Activated naive CD4-positive, alpha-beta T cell treated with anti-CD3 and anti-CD28 coated beads, Interleukin-2, amount 10 ng/mL, durations not matched to agents 7 days and 5 days (primary cell): Measurements from ENCODE around the gene METRNL.

Source experiments
- CTCF ChIA-PET: fragments of 350-600 bp; sonication (Branson Sonifier 250); formaldehyde crosslinking; loops from one replicate; lab custom pipeline; 2021; ENCODE audit warnings: antibody characterized with exemption; lab: Charles Lee
- DNase-seq: peaks from one replicate; pipeline ENCODE4 v3.0.0-alpha.2; 2020
- H3K27ac Mint-ChIP-seq: one replicate; pipeline ENCODE4 v1.8.0; 2021; ENCODE audit warnings: mild to moderate bottlenecking, moderate library complexity, mixed read lengths
- H3K27me3 Mint-ChIP-seq: one replicate; pipeline ENCODE4 v1.8.0; 2021; ENCODE audit warnings: mild to moderate bottlenecking, mixed read lengths
- H3K36me3 Mint-ChIP-seq: one replicate; pipeline ENCODE4 v1.8.0; 2021; ENCODE audit warnings: mixed read lengths
- H3K4me1 Mint-ChIP-seq: one replicate; pipeline ENCODE4 v1.8.0; 2021; ENCODE audit warnings: mixed read lengths
- H3K4me3 Mint-ChIP-seq: one replicate; pipeline ENCODE4 v1.8.0; 2021; ENCODE audit warnings: mild to moderate bottlenecking, moderate library complexity, mixed read lengths
- H3K9me3 Mint-ChIP-seq: one replicate; pipeline ENCODE4 v1.8.0; 2021; ENCODE audit warnings: mixed read lengths

Gene METRNL

DNA sequence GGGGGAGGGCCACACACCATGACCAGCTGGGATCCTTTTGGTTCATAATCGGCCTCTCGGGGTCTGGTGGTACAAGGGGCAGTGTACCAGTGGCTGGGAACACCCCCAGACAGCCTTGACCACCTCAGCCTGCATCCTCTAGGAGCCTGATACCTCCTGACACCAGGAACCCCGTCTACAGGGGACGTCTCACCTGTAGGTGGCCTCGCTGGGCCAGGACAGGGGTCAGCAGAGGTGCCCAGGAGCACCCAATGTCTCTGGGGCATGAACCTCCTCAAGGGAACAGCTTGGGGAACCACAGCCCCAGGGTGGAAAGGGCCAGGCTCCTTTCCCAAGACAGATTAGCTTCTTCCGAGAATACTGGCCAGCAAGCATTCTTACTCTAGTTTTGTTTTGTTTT lies 2.5 kb upstream of the METRNL start:
- Mint-ChIP-seq H3K27ac (no peak overlapping the region), H3K27me3 (peaks cover 57% of the 10 kb centered on the region), H3K4me3 (no peak overlapping the region), H3K36me3 (no peaks in the 10 kb centered on the region), H3K4me1 (peaks cover 4% of the 10 kb centered on the region), H3K9me3 (no peaks in the 10 kb centered on the region)
- no peak for DNase-seq
- CTCF ChIA-PET: interaction anchor here (0.8 kb wide), 1 partner anchor 126 kb away, joined by 3 read pairs; no protein-coding TSS in a partner anchor

DNA sequence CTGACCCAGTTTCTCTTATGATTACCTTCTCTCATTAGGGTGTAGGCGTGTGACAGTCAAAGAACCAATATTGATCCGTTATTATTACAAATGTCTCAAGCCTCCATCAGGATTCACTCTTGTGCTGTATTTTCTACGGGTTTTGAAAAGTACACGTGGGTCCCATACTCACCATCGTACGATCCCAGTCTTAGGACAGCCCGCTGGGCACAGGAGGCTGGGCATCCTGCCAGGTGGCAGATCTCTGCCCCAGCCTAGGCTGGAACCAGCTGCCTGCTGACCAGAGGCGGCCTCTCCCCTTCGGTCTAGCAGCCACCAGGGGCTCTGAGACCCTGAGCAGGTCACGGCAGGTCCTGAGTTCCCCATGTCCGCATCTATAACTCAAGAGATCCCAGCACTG lies 2.0 kb upstream of the METRNL start:
- Mint-ChIP-seq H3K36me3 (no peaks in the 10 kb centered on the region), H3K27me3 (peaks cover 62% of the 10 kb centered on the region), H3K9me3 (no peaks in the 10 kb centered on the region), H3K4me1 (peaks cover 5% of the 10 kb centered on the region), H3K4me3 (no peak overlapping the region), H3K27ac (no peak overlapping the region)
- no peak for DNase-seq
- CTCF ChIA-PET: no interaction called here

DNA sequence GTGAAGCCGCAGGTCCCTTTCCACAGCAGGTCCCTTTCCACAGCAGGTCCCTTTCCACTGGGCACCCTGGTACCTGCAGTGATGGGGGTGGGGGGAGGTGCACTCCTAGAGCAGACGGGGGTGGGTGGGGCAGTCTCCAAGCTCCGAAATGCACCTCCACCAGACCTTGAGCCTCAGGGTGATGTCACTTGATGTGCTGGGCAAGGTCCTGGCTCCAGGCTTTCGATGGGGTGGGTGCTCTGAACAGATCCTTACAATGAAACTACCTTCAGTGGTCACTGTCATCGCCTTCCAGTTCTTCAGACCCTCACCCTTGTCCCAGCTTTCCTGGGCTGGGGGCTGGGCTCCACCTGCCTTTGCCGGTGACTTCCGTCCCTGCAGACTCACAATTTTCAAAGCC lies 1.5 kb upstream of the METRNL start:
- peak overlapping the region; percentile 37 for H3K4me3 Mint-ChIP-seq
- no peak overlapping the region for H3K27ac Mint-ChIP-seq
- CTCF ChIA-PET: no interaction called here
- H3K9me3 Mint-ChIP-seq: no peaks in the 10 kb centered on the region
- no peaks in the 10 kb centered on the region for H3K36me3 Mint-ChIP-seq
- peaks cover 66% of the 10 kb centered on the region for H3K27me3 Mint-ChIP-seq
- DNase-seq: no peak
- H3K4me1 Mint-ChIP-seq: peaks cover 9% of the 10 kb centered on the region

DNA sequence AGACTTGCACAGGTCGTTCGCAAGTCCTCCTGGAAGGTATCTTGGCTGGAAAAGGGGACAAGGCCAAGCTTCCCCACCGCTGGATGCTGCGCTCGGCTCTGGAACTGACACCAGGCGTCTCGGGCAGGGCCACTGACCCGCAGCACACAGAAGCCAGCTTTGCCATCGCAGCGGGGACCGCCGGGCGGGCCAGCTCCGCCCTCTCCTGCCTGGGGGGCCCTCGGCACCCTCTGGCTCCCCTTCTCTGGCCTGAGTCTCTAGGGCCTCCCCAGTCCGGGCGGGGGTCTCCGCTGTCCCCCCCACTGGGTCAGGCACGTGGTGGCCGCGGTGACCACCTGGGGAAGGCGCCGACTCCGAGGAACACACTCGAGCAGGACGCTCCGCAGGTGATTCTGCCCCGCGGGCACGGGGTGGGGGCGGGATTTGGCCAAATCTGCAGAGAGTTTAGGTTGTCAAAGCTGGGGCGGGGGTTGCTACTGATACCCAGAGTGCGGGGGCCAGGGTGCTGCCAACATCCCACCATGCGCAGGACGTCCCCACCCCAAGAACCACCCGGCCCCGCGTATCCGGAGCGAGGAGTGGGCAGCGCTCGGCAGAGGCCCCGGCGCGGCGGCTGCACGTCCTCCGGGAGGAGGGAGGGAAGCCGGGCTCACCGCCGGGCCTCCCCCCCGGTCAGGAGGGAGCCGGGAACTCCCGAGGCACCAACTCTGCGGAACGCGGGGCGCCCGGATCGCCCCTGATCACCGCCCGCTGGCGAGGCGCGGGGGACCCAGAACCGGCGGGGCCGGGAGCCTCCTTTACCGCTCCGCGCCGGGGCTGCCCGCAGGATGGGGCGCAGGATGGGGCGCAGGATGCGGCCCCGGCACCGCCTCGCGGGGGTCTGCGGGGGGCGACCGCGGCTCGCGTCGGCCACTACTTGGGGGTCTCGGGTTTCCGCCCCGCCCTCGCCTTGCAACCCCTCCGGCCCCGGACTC lies 744 bp upstream of the METRNL start:
- no peaks in the 10 kb centered on the region for H3K36me3 Mint-ChIP-seq
- CTCF ChIA-PET: no interaction called here
- DNase-seq: peak; percentile 43
- no peaks in the 10 kb centered on the region for H3K9me3 Mint-ChIP-seq
- H3K4me3 Mint-ChIP-seq: peak overlapping the region; percentile 59
- H3K27ac Mint-ChIP-seq: no peak overlapping the region
- peaks cover 68% of the 10 kb centered on the region for H3K27me3 Mint-ChIP-seq
- H3K4me1 Mint-ChIP-seq: peaks cover 12% of the 10 kb centered on the region

DNA sequence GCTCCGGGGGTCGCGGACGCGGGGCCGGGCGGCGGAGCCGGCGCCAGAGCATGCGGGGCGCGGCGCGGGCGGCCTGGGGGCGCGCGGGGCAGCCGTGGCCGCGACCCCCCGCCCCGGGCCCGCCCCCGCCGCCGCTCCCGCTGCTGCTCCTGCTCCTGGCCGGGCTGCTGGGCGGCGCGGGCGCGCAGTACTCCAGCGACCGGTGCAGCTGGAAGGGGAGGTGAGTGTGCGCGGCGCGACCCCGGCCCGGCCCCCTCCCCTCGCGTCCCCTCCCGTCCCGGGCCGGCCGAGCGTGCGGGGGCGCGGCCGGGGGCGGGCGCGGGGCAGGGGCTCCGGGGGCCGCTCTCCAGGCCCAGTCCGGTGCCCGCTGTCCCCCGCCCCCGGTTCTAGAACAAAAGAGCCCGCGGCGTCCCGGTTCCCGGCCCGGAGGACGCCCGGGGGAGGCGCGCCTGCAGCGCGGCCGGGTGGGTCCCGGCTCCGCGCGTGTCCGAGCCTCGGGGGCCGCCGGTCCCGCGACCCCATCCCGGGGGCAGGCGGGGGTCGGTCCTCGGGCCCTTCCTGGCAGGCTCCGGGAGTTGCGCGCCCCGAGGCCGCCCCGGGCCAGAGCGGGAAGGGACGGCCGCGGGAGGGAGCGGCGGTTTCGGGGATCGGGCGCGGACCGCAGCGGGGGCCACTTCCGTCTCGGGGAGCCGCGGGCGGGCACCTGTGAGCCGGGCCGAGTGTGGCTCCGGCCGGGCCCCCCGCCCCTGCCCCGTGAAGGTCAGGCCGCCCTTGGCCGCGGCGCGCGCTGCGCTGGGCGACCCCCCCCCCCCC lies 563 bp downstream of the METRNL start:
- no peak overlapping the region for H3K27ac Mint-ChIP-seq
- no peak overlapping the region for H3K4me3 Mint-ChIP-seq
- no peak for DNase-seq
- CTCF ChIA-PET: interaction anchor here (0.6 kb wide), 1 partner anchor 46 kb away, joined by 3 read pairs; no protein-coding TSS in a partner anchor
- no peaks in the 10 kb centered on the region for H3K36me3 Mint-ChIP-seq
- H3K4me1 Mint-ChIP-seq: peaks cover 20% of the 10 kb centered on the region
- H3K9me3 Mint-ChIP-seq: no peaks in the 10 kb centered on the region
- peaks cover 74% of the 10 kb centered on the region for H3K27me3 Mint-ChIP-seq

DNA sequence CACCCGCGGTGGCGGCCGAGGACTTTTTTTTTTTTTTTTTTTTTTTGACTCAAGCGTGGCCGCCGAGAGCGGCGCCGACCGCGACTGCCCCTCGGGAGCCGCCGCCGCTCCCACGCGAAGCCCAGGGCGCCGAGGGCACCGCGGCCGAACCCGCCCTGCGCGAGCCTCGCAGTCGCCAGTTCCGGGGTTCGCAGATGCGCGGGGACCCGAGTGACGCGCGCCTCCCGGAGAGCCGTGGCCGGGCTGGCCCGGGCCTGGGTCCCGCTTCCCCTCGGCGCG lies 1.1 kb downstream of the METRNL start:
- peaks cover 20% of the 10 kb centered on the region for H3K4me1 Mint-ChIP-seq
- no peak overlapping the region for H3K27ac Mint-ChIP-seq
- peaks cover 79% of the 10 kb centered on the region for H3K27me3 Mint-ChIP-seq
- CTCF ChIA-PET: no interaction called here
- no peak overlapping the region for H3K4me3 Mint-ChIP-seq
- DNase-seq: no peak
- H3K36me3 Mint-ChIP-seq: no peaks in the 10 kb centered on the region
- no peaks in the 10 kb centered on the region for H3K9me3 Mint-ChIP-seq

DNA sequence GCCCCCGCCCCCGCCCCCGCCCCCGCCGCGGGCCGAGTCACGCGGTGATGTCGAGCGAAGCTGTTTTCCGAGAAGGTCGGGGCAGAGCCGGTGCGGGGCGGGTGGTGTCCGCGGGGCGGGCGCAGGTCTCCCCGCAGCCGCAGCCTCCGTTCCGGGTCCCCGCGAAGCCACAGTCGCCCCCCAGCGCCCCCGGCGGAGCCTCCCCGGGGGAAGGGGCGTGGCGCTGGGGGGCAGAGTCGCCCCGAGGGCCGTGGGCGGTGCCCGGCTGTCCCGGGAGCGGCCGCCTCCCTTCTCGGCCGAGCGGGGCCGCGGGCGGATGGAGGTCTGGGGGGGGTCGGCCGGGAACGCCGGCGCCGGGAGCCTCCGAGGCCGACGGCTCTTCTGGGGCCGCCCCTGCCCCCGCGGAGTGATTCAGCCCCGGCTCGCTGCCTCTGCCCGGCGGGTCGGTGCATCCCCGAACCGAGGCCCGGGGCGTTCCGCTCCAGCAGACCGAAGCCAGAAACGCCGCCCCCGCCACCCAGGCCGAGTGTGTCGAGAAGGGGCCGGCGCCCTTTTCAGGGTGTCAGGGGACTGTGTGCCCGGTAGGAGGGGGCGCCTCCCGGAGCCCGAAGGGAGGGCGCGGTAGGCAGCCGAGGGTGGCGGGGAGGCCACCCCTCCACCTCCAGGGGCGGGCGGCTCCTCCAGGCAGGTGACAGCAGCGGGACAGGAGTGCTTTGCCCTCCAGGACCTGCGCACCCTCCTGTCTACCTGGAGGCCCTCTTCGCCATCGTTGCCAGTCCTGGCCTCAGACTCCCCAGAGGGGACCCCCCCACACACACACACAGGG lies 1.7 kb downstream of the METRNL start:
- Mint-ChIP-seq H3K9me3 (no peaks in the 10 kb centered on the region), H3K27me3 (peaks cover 77% of the 10 kb centered on the region), H3K27ac (no peak overlapping the region), H3K4me1 (peaks cover 20% of the 10 kb centered on the region), H3K36me3 (no peaks in the 10 kb centered on the region), H3K4me3 (peak overlapping the region; percentile 49)
- CTCF ChIA-PET: no interaction called here
- DNase-seq: peak; percentile 54

DNA sequence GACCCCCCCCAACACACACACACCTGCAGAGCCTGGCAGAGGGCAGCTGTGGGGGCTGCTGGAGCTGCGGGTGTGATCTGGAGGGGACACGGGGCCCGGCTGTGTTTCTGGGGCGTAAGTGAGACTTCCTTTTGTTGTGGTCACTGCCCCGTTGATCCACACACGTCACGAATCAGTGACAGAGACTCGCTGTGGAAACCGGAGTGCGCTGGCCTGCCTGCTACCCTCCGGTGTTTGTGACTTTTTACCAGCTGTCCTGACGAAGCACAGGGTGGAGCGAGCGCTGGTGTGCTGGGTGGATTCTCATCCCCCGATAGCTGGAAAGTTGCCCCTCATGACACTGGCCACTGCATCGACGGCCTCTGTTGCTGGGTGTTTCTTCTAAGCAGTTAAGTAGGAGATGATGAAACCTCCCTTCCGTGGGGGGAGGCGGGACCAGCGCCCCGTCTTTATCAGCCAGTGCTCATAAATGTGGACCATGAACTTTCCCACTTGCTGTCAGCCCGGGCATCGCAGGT lies 2.3 kb downstream of the METRNL start:
- Mint-ChIP-seq H3K4me1 (peaks cover 20% of the 10 kb centered on the region), H3K27me3 (peaks cover 70% of the 10 kb centered on the region), H3K4me3 (peak overlapping the region; percentile 49), H3K27ac (no peak overlapping the region), H3K9me3 (no peaks in the 10 kb centered on the region), H3K36me3 (no peaks in the 10 kb centered on the region)
- CTCF ChIA-PET: no interaction called here
- DNase-seq: no peak

DNA sequence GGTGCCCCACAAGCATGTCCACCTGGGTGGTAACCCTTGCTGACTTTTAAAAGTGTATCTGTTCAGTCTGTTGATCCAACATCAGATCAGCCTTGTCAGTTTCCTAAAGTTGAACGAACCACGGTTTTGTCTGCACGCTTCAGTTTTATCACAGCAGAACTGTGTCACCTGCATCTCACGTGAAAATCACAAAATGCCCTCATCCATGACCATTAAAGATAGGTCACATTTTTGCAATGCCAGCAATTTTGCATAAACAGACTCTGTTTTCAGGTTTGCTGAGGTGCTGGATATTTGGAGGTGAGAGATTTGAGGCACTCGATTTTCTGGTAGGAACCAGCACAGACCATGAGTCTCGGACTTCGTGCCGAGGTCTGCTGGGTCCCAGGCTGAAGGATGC lies 3.0 kb downstream of the METRNL start:
- CTCF ChIA-PET: no interaction called here
- Mint-ChIP-seq H3K36me3 (no peaks in the 10 kb centered on the region), H3K4me3 (peak overlapping the region; percentile 49), H3K27me3 (peaks cover 64% of the 10 kb centered on the region), H3K4me1 (peaks cover 20% of the 10 kb centered on the region), H3K9me3 (no peaks in the 10 kb centered on the region), H3K27ac (no peak overlapping the region)
- no peak for DNase-seq

DNA sequence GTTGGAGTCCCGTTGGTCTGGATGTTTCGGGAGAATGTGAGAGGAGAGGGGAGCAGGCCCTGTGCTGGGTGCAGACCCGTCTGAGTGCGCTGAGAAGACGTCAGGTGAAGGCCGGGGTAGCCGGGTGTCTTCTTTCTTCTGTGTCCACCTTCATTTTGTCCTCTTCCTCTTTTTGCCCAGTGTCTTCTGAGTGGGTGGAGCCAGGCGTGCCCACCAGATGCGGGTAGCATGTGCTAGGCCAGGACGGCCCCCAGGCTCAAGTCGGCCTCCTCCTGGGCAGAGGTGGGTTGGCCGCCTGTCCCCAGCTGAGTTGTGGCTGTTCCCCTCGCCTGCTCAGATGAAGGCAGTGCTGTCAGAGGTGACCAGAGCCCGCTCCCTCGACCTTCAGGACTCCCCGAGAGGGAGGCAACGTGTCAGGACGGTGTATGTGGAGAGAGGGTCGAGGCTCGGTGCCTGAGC lies 3.5 kb downstream of the METRNL start:
- Mint-ChIP-seq H3K27ac (no peak overlapping the region), H3K4me1 (peaks cover 20% of the 10 kb centered on the region), H3K9me3 (no peaks in the 10 kb centered on the region), H3K27me3 (peaks cover 59% of the 10 kb centered on the region), H3K4me3 (peak overlapping the region; percentile 40), H3K36me3 (no peaks in the 10 kb centered on the region)
- CTCF ChIA-PET: interaction anchor here (0.6 to 1.3 kb wide), 2 partner anchors 118 to 212 kb away, joined by 3 to 6 read pairs; no protein-coding TSS in a partner anchor
- DNase-seq: no peak

DNA sequence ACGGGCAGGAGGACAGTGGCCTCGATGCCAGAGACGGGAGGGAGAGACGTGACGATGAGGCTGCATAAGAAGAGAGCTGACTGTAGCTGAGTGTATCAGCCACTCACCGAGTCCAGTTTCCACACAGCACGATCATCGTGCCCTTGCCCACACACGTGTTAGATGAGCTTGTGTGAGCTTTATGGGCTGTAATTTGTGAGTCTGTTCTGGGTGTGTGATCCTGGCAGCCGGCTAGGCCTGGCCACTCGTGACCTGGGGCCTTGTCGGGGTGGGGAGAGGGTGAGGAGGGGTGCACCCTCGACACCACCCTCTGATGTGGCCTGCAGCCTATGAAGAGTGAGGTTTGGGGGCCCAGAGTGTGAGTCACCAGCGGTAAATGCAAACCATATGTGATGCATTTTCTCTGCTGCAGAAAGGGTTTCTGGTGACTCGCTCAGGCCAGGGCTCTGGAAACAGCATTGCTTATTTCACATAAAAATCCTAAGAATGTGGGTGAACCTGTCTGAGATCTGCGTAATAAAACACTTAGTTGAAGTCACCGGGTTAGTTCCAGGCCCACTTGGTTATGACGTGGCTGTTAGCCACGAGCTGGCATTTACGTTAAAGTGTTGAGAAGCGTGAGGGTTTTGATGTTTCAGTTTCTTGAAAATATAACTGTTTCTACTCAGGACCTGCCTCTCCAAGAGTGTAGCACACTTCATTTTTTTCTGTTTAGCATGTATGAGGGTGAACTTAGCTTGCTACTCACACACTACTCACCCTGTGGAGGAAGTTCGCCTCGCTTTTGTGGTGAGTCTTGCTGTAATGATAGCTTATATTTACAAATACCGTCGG lies 4.2 kb downstream of the METRNL start:
- no peak for DNase-seq
- Mint-ChIP-seq H3K4me3 (no peak overlapping the region), H3K27ac (peak overlapping the region; percentile 28), H3K27me3 (peaks cover 53% of the 10 kb centered on the region), H3K36me3 (no peaks in the 10 kb centered on the region), H3K4me1 (peaks cover 20% of the 10 kb centered on the region), H3K9me3 (no peaks in the 10 kb centered on the region)
- CTCF ChIA-PET: interaction anchor here (0.6 to 1.3 kb wide), 4 partner anchors 30 to 212 kb away, joined by 3 to 6 read pairs (median 3); no protein-coding TSS in a partner anchor

DNA sequence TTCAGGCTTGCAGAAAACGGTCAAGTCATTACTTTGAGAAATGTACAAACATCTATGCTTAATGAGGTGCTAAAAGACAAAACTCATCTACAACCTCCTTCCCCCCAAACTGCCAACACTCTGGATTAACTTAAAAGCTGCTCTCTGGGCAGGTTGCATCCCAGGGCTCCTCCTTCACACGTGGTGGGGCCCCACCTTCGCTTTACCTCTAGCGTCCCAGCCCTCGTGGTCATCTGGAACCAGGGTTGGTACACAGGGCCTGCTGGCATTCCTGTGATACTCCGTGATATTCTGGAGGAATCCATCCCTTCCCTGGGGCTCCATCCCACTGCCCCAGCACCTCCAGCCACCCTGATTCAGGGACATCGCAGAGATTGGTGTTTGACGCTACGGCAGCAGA lies 4.8 kb downstream of the METRNL start:
- Mint-ChIP-seq H3K4me3 (no peak overlapping the region), H3K27ac (no peak overlapping the region), H3K9me3 (no peaks in the 10 kb centered on the region), H3K36me3 (no peaks in the 10 kb centered on the region), H3K4me1 (peaks cover 22% of the 10 kb centered on the region), H3K27me3 (peaks cover 48% of the 10 kb centered on the region)
- no peak for DNase-seq
- CTCF ChIA-PET: interaction anchor here (0.7 to 1.3 kb wide), 3 partner anchors 30 to 139 kb away, joined by 3 to 6 read pairs (median 3); no protein-coding TSS in a partner anchor

DNA sequence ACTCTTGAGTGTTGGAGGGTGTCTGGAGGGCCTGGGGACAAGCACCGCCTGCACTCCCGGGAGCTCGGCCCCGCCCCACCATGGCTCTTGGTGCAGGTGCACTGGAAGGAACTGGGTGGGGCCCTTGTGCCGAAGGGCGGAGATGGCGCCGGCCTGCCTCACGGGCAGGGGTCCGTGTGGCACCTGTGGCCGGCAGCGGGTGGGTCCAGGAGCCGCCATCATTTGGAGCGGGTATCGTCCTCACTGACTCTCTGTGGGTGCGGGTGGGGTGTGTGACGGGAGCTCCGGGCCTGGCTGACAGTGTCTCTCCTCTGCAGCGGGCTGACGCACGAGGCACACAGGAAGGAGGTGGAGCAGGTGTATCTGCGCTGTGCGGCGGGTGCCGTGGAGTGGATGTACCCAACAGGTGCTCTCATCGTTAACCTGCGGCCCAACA lies 5.2 kb downstream of the METRNL start:
- Mint-ChIP-seq H3K9me3 (no peaks in the 10 kb centered on the region), H3K27ac (peak overlapping the region; percentile 24), H3K4me3 (no peak overlapping the region), H3K27me3 (peaks cover 48% of the 10 kb centered on the region), H3K4me1 (peaks cover 24% of the 10 kb centered on the region), H3K36me3 (no peaks in the 10 kb centered on the region)
- no peak for DNase-seq
- CTCF ChIA-PET: interaction anchor here (0.7 to 1.3 kb wide), 3 partner anchors 31 to 140 kb away, joined by 3 to 6 read pairs (median 3); no protein-coding TSS in a partner anchor
